Skeletal muscle tissue (tissue), 4 donors: ENCODE results near the gene SYT15B. TPM values are rescaled to one million over a fixed set of nuclear protein-coding genes. Genes with fewer than 3 reads are reported as not detected.
"Not testable (repeated sequence)": the region's sequence is repeated elsewhere in the genome, so short reads cannot be mapped to it uniquely, and the experiment has no call there.

Experiments
- H3K27ac ChIP-seq: one replicate; pipeline ENCODE4 v1.7.0; 2013; ENCODE audit warnings: mild to moderate bottlenecking, low read depth, low read length, inconsistent platforms
- H3K27me3 ChIP-seq, 3 donors: one replicate each; pipeline ENCODE4 v1.7.0; 2013; ENCODE audit warnings: low read length in 3 of 3; ENCODE audit not compliant: control insufficient read depth in 3 of 3, insufficient read depth in 3 of 3
- H3K36me3 ChIP-seq, 3 donors: one replicate each; pipeline ENCODE4 v1.7.0; 2013; ENCODE audit warnings: low read length in 3 of 3; ENCODE audit not compliant: control insufficient read depth in 3 of 3, insufficient read depth in 3 of 3
- H3K4me1 ChIP-seq, 3 donors: one replicate each; pipeline ENCODE4 v1.7.0; 2013; ENCODE audit warnings: low read length in 3 of 3, mild to moderate bottlenecking in 3 of 3; ENCODE audit not compliant: control insufficient read depth in 3 of 3, insufficient read depth in 3 of 3
- H3K4me3 ChIP-seq, 3 donors: one replicate each; pipeline ENCODE4 v1.7.0; 2013; ENCODE audit warnings: low read length in 3 of 3
- H3K9ac ChIP-seq, 3 donors: one replicate each; pipeline ENCODE4 v1.7.0; 2013; ENCODE audit warnings: low read length in 3 of 3, mild to moderate bottlenecking in 3 of 3, moderate library complexity in 2 of 3, low read depth in 1 of 3
- H3K9me3 ChIP-seq, 3 donors: one replicate each; pipeline ENCODE4 v1.7.0; 2013; ENCODE audit warnings: low read length in 3 of 3; ENCODE audit not compliant: control insufficient read depth in 3 of 3
- total RNA-seq: library from RNA; depleted of rRNA; stranded (reverse); fragments of >200 nt; gene quantifications from one replicate; pipeline ENCODE4 v1.2.3, GENCODE V29; 2014
- donor health status: Osteomylitis.

SYT15B gene
- total RNA-seq, 1 donor from 2014 or later = not detected

- H3K9ac ChIP-seq, H3K27ac ChIP-seq, H3K4me3 ChIP-seq, H3K4me1 ChIP-seq, H3K27me3 ChIP-seq, H3K9me3 ChIP-seq, H3K36me3 ChIP-seq: not testable (repeated sequence)
These were observed 37.7 kb downstream of the SYT15B start for GRCh38 chr10:47725740-47726139.

- not testable (repeated sequence) for H3K27me3 ChIP-seq, H3K9ac ChIP-seq, H3K4me1 ChIP-seq, H3K27ac ChIP-seq, H3K36me3 ChIP-seq, H3K9me3 ChIP-seq, H3K4me3 ChIP-seq
These were observed 38.3 kb downstream of the SYT15B start for GRCh38 chr10:47725047-47725446.

- H3K9ac ChIP-seq, H3K9me3 ChIP-seq, H3K27ac ChIP-seq, H3K27me3 ChIP-seq, H3K4me1 ChIP-seq, H3K4me3 ChIP-seq, H3K36me3 ChIP-seq: not testable (repeated sequence)
These were observed 39.3 kb downstream of the SYT15B start for GRCh38 chr10:47724119-47724518.

- H3K27me3 ChIP-seq = not testable (repeated sequence)
These were observed 40.0 kb downstream of the SYT15B start for GRCh38 chr10:47723362-47723761.

GRCh38 chr10:47717011-47717769 lies 46.2 kb downstream of the SYT15B start:
- H3K4me1 ChIP-seq, H3K4me3 ChIP-seq, H3K27me3 ChIP-seq, H3K27ac ChIP-seq, H3K36me3 ChIP-seq, H3K9ac ChIP-seq, H3K9me3 ChIP-seq: not testable (repeated sequence)

More at GRCh38 chr10:47723362-47723761, 40.0 kb downstream of the SYT15B start:
- not testable (repeated sequence) for H3K4me3 ChIP-seq, H3K9ac ChIP-seq, H3K9me3 ChIP-seq, H3K4me1 ChIP-seq, H3K27ac ChIP-seq, H3K36me3 ChIP-seq

Other genes with a start within 250 kb of the SYT15B start
- 1.0 TPM for gene AGAP9, start 240.0 kb downstream of the SYT15B start, total RNA-seq
- gene NPY4R2, start 155.1 kb upstream of the SYT15B start, total RNA-seq = 0.52 TPM
- not detected for gene FAM25C, start 236.2 kb upstream of the SYT15B start, total RNA-seq